Inferior parietal cortex (tissue), 1 donor: ENCODE data around the gene TRIM61.
"Not testable (repeated sequence)": the region's sequence is repeated elsewhere in the genome, so short reads cannot be mapped to it uniquely, and the experiment has no call there.

Experiments used
- DNase-seq: peaks from one replicate; pipeline ENCODE4 v3.0.0-alpha.2; 2016; ENCODE audit errors: extremely low spot score

Gene TRIM61

GRCh38 chr4:164956766-164957643, 20.5 kb downstream of the TRIM61 start:
- DNase-seq, result peak; percentile 79

DNA sequence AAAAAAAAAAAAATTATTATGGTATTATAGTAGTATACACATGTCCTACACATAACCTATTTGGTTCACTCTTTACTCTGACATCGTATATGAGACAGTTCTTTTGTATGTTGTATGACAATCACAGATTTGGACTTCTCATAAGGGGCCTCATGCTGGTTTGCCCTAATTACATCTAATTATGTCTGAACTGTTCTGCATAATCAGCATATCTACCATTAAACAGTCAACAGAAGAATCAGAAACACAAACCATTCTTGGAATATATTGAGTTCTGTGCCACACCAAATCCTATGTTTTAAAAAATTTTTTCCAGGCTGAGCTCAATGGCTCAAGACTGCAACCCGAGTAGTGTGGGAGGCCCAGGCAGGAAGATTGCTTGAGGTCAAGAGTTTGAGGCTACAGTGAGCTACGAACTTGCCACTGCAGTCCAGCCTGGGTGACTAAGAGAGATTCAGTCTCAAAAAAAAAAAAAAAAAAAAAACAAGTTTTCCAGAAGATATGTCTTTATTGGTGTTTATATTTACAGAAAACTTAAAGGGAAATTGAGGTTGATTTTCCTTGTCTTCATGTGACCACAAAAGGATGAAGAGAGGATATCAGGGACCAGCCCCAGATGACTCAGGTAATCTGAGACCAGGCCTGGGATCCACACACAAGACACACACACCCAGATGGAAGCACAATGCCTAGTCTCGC, 22.2 kb downstream of the TRIM61 start:
- no peak for DNase-seq

- no peak for DNase-seq
These were observed 24.9 kb downstream of the TRIM61 start for GRCh38 chr4:164952551-164952950.

- DNase-seq, result no peak
These were observed 27.9 kb downstream of the TRIM61 start for GRCh38 chr4:164949448-164950143.

DNA sequence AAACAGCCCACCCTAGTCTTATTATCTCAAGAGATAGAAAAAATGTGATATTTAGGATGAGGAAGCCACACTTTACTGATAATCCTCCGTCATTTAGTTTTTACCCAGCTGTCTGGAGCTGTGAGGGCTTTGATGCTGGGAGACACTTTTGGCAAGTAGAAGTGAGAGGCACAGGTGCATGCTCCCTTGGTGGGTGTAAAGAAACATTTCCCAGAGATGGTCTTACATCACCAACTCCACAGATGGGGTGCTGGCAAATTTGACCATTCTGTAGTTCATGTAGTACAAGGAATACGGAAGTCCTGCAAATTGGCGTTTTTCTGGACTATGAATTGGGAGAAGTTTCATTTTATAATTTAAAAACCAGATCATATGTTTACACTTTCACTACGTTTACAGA, 28.5 kb downstream of the TRIM61 start:
- no peak for DNase-seq

DNA sequence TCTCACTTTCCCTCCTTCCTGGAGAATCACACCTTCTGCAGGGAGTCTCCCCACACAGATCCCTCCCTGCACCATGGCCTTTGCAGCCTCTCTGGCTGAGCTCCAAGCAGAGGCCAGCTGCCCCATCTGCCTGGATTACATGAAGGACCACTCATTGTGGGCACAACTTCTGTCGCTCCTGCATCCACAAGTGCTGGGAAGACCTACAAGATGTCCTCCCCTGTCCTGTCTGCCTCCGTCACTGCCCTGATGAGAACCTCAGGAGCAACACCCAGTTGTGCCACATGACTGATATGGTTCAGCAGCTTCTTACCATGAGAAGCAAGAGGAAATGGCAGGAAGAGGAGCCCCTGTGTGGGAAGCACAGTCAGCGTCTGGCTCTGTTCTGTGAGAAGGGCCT, 29.5 kb downstream of the TRIM61 start:
- not testable (repeated sequence) for DNase-seq

- DNase-seq, result no peak
These were observed 30.6 kb downstream of the TRIM61 start for GRCh38 chr4:164946810-164947209.

DNA sequence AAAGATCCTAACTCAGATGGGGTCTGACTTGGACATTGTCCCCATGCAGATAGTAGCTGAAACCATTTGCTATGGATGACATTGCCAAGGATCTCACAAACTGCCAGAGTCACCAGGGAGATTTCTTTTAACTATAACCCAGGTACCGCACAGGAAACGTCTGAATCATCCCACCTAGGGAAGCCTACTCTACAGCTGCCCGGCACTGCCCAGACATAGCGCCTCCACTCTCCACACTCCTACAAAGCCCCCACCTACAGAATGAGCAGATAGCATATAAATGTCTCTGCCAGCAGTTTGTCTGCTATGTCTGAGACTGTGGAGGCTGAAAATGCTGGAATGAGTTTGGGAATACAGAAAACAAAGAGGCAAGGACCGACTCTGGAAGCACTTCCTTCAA, 32.3 kb downstream of the TRIM61 start:
- DNase-seq, result no peak

GRCh38 chr4:164943192-164943591, 34.3 kb downstream of the TRIM61 start:
- DNase-seq, result no peak

- peak; percentile 51 for DNase-seq
These were observed 39.7 kb downstream of the TRIM61 start for GRCh38 chr4:164937576-164938270.

DNA sequence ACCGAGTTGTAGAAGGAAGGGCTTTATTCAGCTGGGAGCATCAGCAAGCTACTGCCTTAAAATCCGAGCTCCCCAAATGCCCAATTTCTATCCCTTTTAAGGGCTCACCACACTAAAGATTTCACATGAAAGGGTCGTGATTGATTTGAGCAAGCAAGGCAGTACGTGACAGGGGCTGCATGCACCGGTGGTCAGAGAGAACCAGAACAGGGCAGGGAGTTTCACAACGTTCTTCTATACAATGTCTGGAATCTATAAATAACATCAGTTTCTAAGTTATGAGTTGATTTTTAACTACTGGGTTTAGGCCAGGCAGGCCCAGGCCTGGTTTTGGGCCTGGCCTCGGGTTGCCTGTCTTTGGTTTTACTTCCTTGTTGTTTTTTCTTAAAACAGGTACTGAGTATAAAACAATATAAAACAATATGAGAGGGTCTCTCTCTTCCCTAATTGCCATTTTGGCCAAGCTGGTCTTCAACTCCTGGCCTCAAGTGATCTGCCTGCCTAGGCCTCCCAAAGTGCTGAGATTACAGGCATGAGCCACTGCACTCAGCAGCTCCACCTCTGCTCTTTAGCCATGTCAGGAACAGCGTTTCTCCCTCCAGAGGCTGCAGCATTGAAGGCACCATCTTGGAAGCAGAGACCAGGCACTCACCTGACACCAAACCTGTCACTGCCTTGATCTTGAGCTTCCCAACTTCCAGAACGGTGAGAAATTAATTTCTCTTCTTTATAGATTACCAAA, 41.4 kb downstream of the TRIM61 start:
- not testable (repeated sequence) for DNase-seq

GRCh38 chr4:164935363-164935762, 42.1 kb downstream of the TRIM61 start:
- no peak for DNase-seq

GRCh38 chr4:164933244-164933643, 44.2 kb downstream of the TRIM61 start:
- no peak for DNase-seq

GRCh38 chr4:164931551-164932324, 45.7 kb downstream of the TRIM61 start:
- no peak for DNase-seq

DNA sequence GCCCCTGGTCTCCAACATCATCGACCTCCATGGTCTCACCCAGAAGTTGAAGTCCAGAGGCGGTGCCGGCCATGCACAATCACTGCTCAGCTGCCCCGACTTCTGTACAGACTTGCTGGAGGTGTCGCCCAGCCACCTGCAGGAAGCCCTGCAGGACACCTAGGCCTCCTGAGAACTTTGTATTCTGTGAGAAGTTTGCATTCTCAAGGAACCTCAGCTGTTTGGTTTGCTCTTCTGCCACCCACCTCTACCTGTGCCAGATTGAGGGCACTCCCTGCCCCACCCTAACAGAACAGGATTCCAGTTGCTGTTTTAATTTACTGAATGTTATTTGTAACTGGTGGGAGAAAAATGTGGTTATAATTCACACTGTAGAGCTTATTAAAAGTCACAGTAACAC, 46.8 kb downstream of the TRIM61 start:
- DNase-seq, result no peak

- not testable (repeated sequence) for DNase-seq
These were observed 50.4 kb downstream of the TRIM61 start for GRCh38 chr4:164927101-164927500.

- DNase-seq, result no peak
These were observed 51.2 kb downstream of the TRIM61 start for GRCh38 chr4:164926301-164926700.

GRCh38 chr4:164924670-164925238, 52.7 kb downstream of the TRIM61 start:
- DNase-seq, result no peak

GRCh38 chr4:164918956-164919355, 58.5 kb downstream of the TRIM61 start:
- no peak for DNase-seq
